ENCODE results near the gene FIBP.
A peak's percentile ranks its signal among the peaks of the same experiment; 100 is the strongest.

The FIBP gene

GRCh38 chr11:65859095-65859811 is 29.0 kb downstream of the FIBP start:
- TF ChIP-seq CTCF (IDR thresholded peaks at IDR 0.05; ENCODE audit: extremely low read depth, missing control alignments) = no peak
- DNase-seq (ENCODE audit: low spot score) = peak; percentile 96

GRCh38 chr11:65858681-65859087 is 29.6 kb downstream of the FIBP start:
- DNase-seq (ENCODE audit: low spot score) = no peak

GRCh38 chr11:65857853-65858680 is 30.2 kb downstream of the FIBP start, which contains the start of gene CFL1:
TSS of gene CFL1 (minus strand) at chr11:65858180. CDS start at chr11:65858099, 81 bp downstream.
- peak; percentile 94 for DNase-seq (ENCODE audit: low spot score)
- no peak for TF ChIP-seq CTCF (IDR thresholded peaks at IDR 0.05; ENCODE audit: extremely low read depth, missing control alignments)

More at GRCh38 chr11:65858681-65859087, 29.6 kb downstream of the FIBP start:
- no peak for TF ChIP-seq CTCF (IDR thresholded peaks at IDR 0.05; ENCODE audit: extremely low read depth, missing control alignments)

GRCh38 chr11:65857500-65857852 is 30.8 kb downstream of the FIBP start:
- DNase-seq (ENCODE audit: low spot score) = no peak
- TF ChIP-seq CTCF (IDR thresholded peaks at IDR 0.05; ENCODE audit: extremely low read depth, missing control alignments) = no peak

GRCh38 chr11:65856689-65857499 is 31.4 kb downstream of the FIBP start:
- peak; percentile 86 for DNase-seq (ENCODE audit: low spot score)
- TF ChIP-seq CTCF (IDR thresholded peaks at IDR 0.05; ENCODE audit: extremely low read depth, missing control alignments) = no peak

GRCh38 chr11:65855927-65856363 is 32.3 kb downstream of the FIBP start:
- TF ChIP-seq CTCF (IDR thresholded peaks at IDR 0.05; ENCODE audit: extremely low read depth, missing control alignments) = no peak
- no peak for DNase-seq (ENCODE audit: low spot score)
